Activated T-helper 1 cell treated with Interleukin-2 at 50 U/mL for 16 hours (primary cell): ENCODE results near the gene TBCEL.
"Not testable (repeated sequence)": the region's sequence is repeated elsewhere in the genome, so short reads cannot be mapped to it uniquely, and the experiment has no call there.

ENCODE experiments used
- DNase-seq: peaks from one replicate; pipeline ENCODE4 v3.0.0-alpha.2; 2020; ENCODE audit warnings: low read depth

TBCEL gene

GRCh38 chr11:121023848-121024751, at the start of gene TBCEL:
TSS of gene TBCEL (plus strand) at chr11:121024102. CDS start at chr11:121045691, 21,589 bp downstream.
- peak; percentile 70 for DNase-seq

GRCh38 chr11:120974466-120974865, 49.4 kb upstream of the TBCEL start:
- DNase-seq = no peak

- DNase-seq = no peak
Measured at GRCh38 chr11:120974965-120975364, 48.9 kb upstream of the TBCEL start.

- DNase-seq = no peak
Measured at GRCh38 chr11:120977266-120978137, 46.4 kb upstream of the TBCEL start.

- DNase-seq = no peak
Measured at GRCh38 chr11:120978701-120979100, 45.2 kb upstream of the TBCEL start.

GRCh38 chr11:120985718-120986569, 38.0 kb upstream of the TBCEL start:
- DNase-seq = peak; percentile 10

- no peak for DNase-seq
Measured at GRCh38 chr11:120988603-120989002, 35.3 kb upstream of the TBCEL start.

- no peak for DNase-seq
Measured at GRCh38 chr11:120991830-120992686, 31.8 kb upstream of the TBCEL start.

GRCh38 chr11:120994091-120994859, 29.6 kb upstream of the TBCEL start:
- DNase-seq = no peak

- no peak for DNase-seq
Measured at GRCh38 chr11:120995184-120995583, 28.7 kb upstream of the TBCEL start.

- DNase-seq = no peak
Measured at GRCh38 chr11:120996973-120997372, 26.9 kb upstream of the TBCEL start.

- DNase-seq = no peak
Measured at GRCh38 chr11:120998581-120998980, 25.3 kb upstream of the TBCEL start.

- DNase-seq = no peak
Measured at GRCh38 chr11:121004206-121004840, 19.6 kb upstream of the TBCEL start.

- no peak for DNase-seq
Measured at GRCh38 chr11:121006922-121007321, 17.0 kb upstream of the TBCEL start.

GRCh38 chr11:121008551-121008950, 15.4 kb upstream of the TBCEL start:
- no peak for DNase-seq

- DNase-seq = no peak
Measured at GRCh38 chr11:121012091-121012490, 11.8 kb upstream of the TBCEL start.

GRCh38 chr11:121018746-121019145, 5.2 kb upstream of the TBCEL start:
- DNase-seq = no peak

- DNase-seq = not testable (repeated sequence)
Measured at GRCh38 chr11:121021718-121022117, 2.2 kb upstream of the TBCEL start.

- DNase-seq = no peak
Measured at GRCh38 chr11:121024989-121025388, 1.1 kb downstream of the TBCEL start.

- DNase-seq = no peak
Measured at GRCh38 chr11:121029153-121029552, 5.3 kb downstream of the TBCEL start.
